IgD-negative memory B cell (primary cell): ENCODE results near the gene DEDD2. TPM values are rescaled to one million over a fixed set of nuclear protein-coding genes. Genes with fewer than 3 reads are reported as not detected.

Experiments
- H3K27ac Mint-ChIP-seq, 3 donors: one replicate each; pipeline ENCODE4 v1.8.0; 2020 to 2022; ENCODE audit warnings: mild to moderate bottlenecking in 3 of 3, mixed read lengths in 3 of 3, moderate library complexity in 1 of 3
- H3K27me3 Mint-ChIP-seq: one replicate; pipeline ENCODE4 v1.8.0; 2021; ENCODE audit warnings: mixed read lengths
- H3K36me3 Mint-ChIP-seq: one replicate; pipeline ENCODE4 v1.8.0; 2020; ENCODE audit warnings: mild to moderate bottlenecking, mixed read lengths
- H3K4me1 Mint-ChIP-seq, 3 donors: one replicate each; pipeline ENCODE4 v1.8.0; 2020 to 2022; ENCODE audit warnings: mixed read lengths in 3 of 3, mild to moderate bottlenecking in 1 of 3
- H3K4me3 Mint-ChIP-seq, 4 donors: one replicate each; pipeline ENCODE4 v1.8.0; 2020 to 2022; ENCODE audit warnings: mild to moderate bottlenecking in 4 of 4, mixed read lengths in 4 of 4, moderate library complexity in 3 of 4
- H3K9me3 Mint-ChIP-seq, 3 donors: one replicate each; pipeline ENCODE4 v1.8.0; 2020 to 2021; ENCODE audit warnings: mixed read lengths in 3 of 3, mild to moderate bottlenecking in 1 of 3
- polyA plus RNA-seq: library from polyadenylated mRNA; unstranded; fragments of 300-500 nt; fragmentation: Illumina TruSeq; gene quantifications from one replicate; pipeline ENCODE4 v1.2.3, GENCODE V29; 2021

DEDD2 gene
- polyA plus RNA-seq, 1 donor from 2014 or later: 159 TPM

- Mint-ChIP-seq H3K4me1 (peaks cover 31 to 40% (median 31%) of the 10 kb centered on the region in 3 donors), H3K9me3 (no peaks in the 10 kb centered on the region), H3K4me3 (peak overlapping the region in 1 of 4 donors; percentile 58), H3K27me3 (peaks cover 2% of the 10 kb centered on the region), H3K27ac (no peak overlapping the region), H3K36me3 (no peaks in the 10 kb centered on the region)
Measured at GRCh38 chr19:42185277-42185676, 32.2 kb downstream of the DEDD2 start.

GRCh38 chr19:42184401-42184861 is 33.0 kb downstream of the DEDD2 start:
- Mint-ChIP-seq H3K27me3 (peaks cover 9% of the 10 kb centered on the region), H3K9me3 (no peaks in the 10 kb centered on the region), H3K4me3 (peak overlapping the region in 3 of 4 donors; percentile 13 to 82 (median 20)), H3K36me3 (no peaks in the 10 kb centered on the region), H3K4me1 (peaks cover 30 to 39% (median 30%) of the 10 kb centered on the region in 3 donors), H3K27ac (no peak overlapping the region)

- Mint-ChIP-seq H3K9me3 (no peaks in the 10 kb centered on the region), H3K27me3 (peaks cover 19% of the 10 kb centered on the region), H3K27ac (no peak overlapping the region), H3K4me3 (peak overlapping the region in 1 of 4 donors; percentile 34), H3K4me1 (peaks cover 16 to 18% (median 17%) of the 10 kb centered on the region in 3 donors), H3K36me3 (no peaks in the 10 kb centered on the region)
Measured at GRCh38 chr19:42178791-42179674, 38.4 kb downstream of the DEDD2 start.

GRCh38 chr19:42177686-42178019 is 39.8 kb downstream of the DEDD2 start:
- Mint-ChIP-seq H3K4me1 (peaks cover 14 to 16% (median 14%) of the 10 kb centered on the region in 3 donors), H3K9me3 (no peaks in the 10 kb centered on the region), H3K36me3 (no peaks in the 10 kb centered on the region), H3K27ac (no peak overlapping the region), H3K4me3 (no peak overlapping the region), H3K27me3 (peaks cover 19% of the 10 kb centered on the region)

GRCh38 chr19:42176990-42177685 is 40.3 kb downstream of the DEDD2 start:
- Mint-ChIP-seq H3K27me3 (peaks cover 18% of the 10 kb centered on the region), H3K4me1 (peaks cover 9 to 11% (median 10%) of the 10 kb centered on the region in 3 donors), H3K27ac (no peak overlapping the region), H3K36me3 (no peaks in the 10 kb centered on the region), H3K4me3 (no peak overlapping the region), H3K9me3 (no peaks in the 10 kb centered on the region)

- Mint-ChIP-seq H3K4me3 (peak overlapping the region; percentile 74 to 95 (median 86)), H3K27ac (no peak overlapping the region), H3K27me3 (peaks cover 17% of the 10 kb centered on the region), H3K4me1 (peaks cover 6% of the 10 kb centered on the region in 3 donors), H3K9me3 (no peaks in the 10 kb centered on the region), H3K36me3 (no peaks in the 10 kb centered on the region)
Measured at GRCh38 chr19:42176649-42176989, 40.9 kb downstream of the DEDD2 start.

GRCh38 chr19:42175952-42176648 is 41.4 kb downstream of the DEDD2 start:
- Mint-ChIP-seq H3K9me3 (no peaks in the 10 kb centered on the region), H3K36me3 (no peaks in the 10 kb centered on the region), H3K4me3 (peak overlapping the region; percentile 74 to 95 (median 86)), H3K27me3 (peaks cover 17% of the 10 kb centered on the region), H3K4me1 (peaks cover 6% of the 10 kb centered on the region in 3 donors), H3K27ac (no peak overlapping the region)

- Mint-ChIP-seq H3K4me3 (peak overlapping the region in 3 of 4 donors; percentile 74 to 95 (median 81)), H3K27me3 (peaks cover 17% of the 10 kb centered on the region), H3K36me3 (no peaks in the 10 kb centered on the region), H3K9me3 (no peaks in the 10 kb centered on the region), H3K27ac (no peak overlapping the region), H3K4me1 (peaks cover 5 to 6% (median 6%) of the 10 kb centered on the region in 3 donors)
Measured at GRCh38 chr19:42174958-42175734, 42.3 kb downstream of the DEDD2 start.

GRCh38 chr19:42174188-42174587 is 43.3 kb downstream of the DEDD2 start:
- Mint-ChIP-seq H3K27me3 (peaks cover 10% of the 10 kb centered on the region), H3K36me3 (peaks cover 2% of the 10 kb centered on the region), H3K4me1 (peaks cover 4 to 6% (median 6%) of the 10 kb centered on the region in 3 donors), H3K27ac (no peak overlapping the region), H3K9me3 (no peaks in the 10 kb centered on the region), H3K4me3 (peak overlapping the region in 1 of 4 donors; percentile 19)

- peak overlapping the region in 1 of 4 donors; percentile 40 for H3K4me3 Mint-ChIP-seq
- peaks cover 10% of the 10 kb centered on the region for H3K27me3 Mint-ChIP-seq
- H3K27ac Mint-ChIP-seq: no peak overlapping the region
- peaks cover 2% of the 10 kb centered on the region for H3K36me3 Mint-ChIP-seq
- H3K4me1 Mint-ChIP-seq: peaks cover 4 to 6% (median 6%) of the 10 kb centered on the region in 3 donors
- no peaks in the 10 kb centered on the region for H3K9me3 Mint-ChIP-seq
Measured at GRCh38 chr19:42173695-42174094, 43.8 kb downstream of the DEDD2 start.

GRCh38 chr19:42172261-42172660 is 45.2 kb downstream of the DEDD2 start:
- H3K27ac Mint-ChIP-seq: peak overlapping the region in 1 of 3 donors; percentile 16
- H3K9me3 Mint-ChIP-seq: no peaks in the 10 kb centered on the region
- H3K4me1 Mint-ChIP-seq: peaks cover 4 to 8% (median 6%) of the 10 kb centered on the region in 3 donors
- peaks cover 10% of the 10 kb centered on the region for H3K27me3 Mint-ChIP-seq
- H3K36me3 Mint-ChIP-seq: peaks cover 2% of the 10 kb centered on the region
- H3K4me3 Mint-ChIP-seq: no peak overlapping the region

GRCh38 chr19:42170715-42171114 is 46.8 kb downstream of the DEDD2 start:
- Mint-ChIP-seq H3K4me3 (no peak overlapping the region), H3K27ac (no peak overlapping the region), H3K4me1 (peaks cover 0 to 3% (median 0%) of the 10 kb centered on the region in 3 donors)

GRCh38 chr19:42169486-42170413 is 47.7 kb downstream of the DEDD2 start:
- no peak overlapping the region for H3K4me3 Mint-ChIP-seq
- H3K36me3 Mint-ChIP-seq: peaks cover 2% of the 10 kb centered on the region
- H3K27ac Mint-ChIP-seq: no peak overlapping the region
- no peaks in the 10 kb centered on the region for H3K9me3 Mint-ChIP-seq
- H3K27me3 Mint-ChIP-seq: no peaks in the 10 kb centered on the region
- peaks cover 0 to 3% (median 0%) of the 10 kb centered on the region in 3 donors for H3K4me1 Mint-ChIP-seq

More at GRCh38 chr19:42170715-42171114, 46.8 kb downstream of the DEDD2 start:
- Mint-ChIP-seq H3K27me3 (peaks cover 4% of the 10 kb centered on the region), H3K9me3 (no peaks in the 10 kb centered on the region), H3K36me3 (peaks cover 2% of the 10 kb centered on the region)
